Measurements from ENCODE around the gene CHST11.

CHST11 gene

GRCh38 chr12:104516821-104517220, 60.1 kb downstream of the CHST11 start:
- peaks cover 82% of the 10 kb centered on the region for H3K4me1 Mint-ChIP-seq
- H3K9me3 Mint-ChIP-seq = no peaks in the 10 kb centered on the region
- no peak for TF ChIP-seq CTCF (IDR thresholded peaks at IDR 0.05)
- peaks cover 17% of the 10 kb centered on the region for H3K36me3 Mint-ChIP-seq (ENCODE audit: low read depth)
- no peak overlapping the region for H3K27ac Mint-ChIP-seq
- H3K4me3 Mint-ChIP-seq = no peak overlapping the region
- H3K27me3 Mint-ChIP-seq (ENCODE audit: low read depth, poor library complexity) = peaks cover 3% of the 10 kb centered on the region
- no peak for DNase-seq

- peaks cover 3% of the 10 kb centered on the region for H3K27me3 Mint-ChIP-seq (ENCODE audit: low read depth, poor library complexity)
- H3K27ac Mint-ChIP-seq = no peak overlapping the region
- TF ChIP-seq CTCF (IDR thresholded peaks at IDR 0.05) = no peak
- H3K4me3 Mint-ChIP-seq = no peak overlapping the region
- no peaks in the 10 kb centered on the region for H3K9me3 Mint-ChIP-seq
- DNase-seq = no peak
- peaks cover 17% of the 10 kb centered on the region for H3K36me3 Mint-ChIP-seq (ENCODE audit: low read depth)
- peaks cover 85% of the 10 kb centered on the region for H3K4me1 Mint-ChIP-seq
Observed at GRCh38 chr12:104517880-104518279, 61.1 kb downstream of the CHST11 start.

GRCh38 chr12:104519190-104520019, 62.7 kb downstream of the CHST11 start:
- Mint-ChIP-seq H3K27me3 (ENCODE audit: low read depth, poor library complexity) (peaks cover 3% of the 10 kb centered on the region), H3K36me3 (ENCODE audit: low read depth) (peaks cover 8% of the 10 kb centered on the region), H3K9me3 (no peaks in the 10 kb centered on the region), H3K4me3 (no peak overlapping the region), H3K27ac (no peak overlapping the region), H3K4me1 (peaks cover 89% of the 10 kb centered on the region)
- no peak for DNase-seq
- no peak for TF ChIP-seq CTCF (IDR thresholded peaks at IDR 0.05)

GRCh38 chr12:104520242-104520900, 63.6 kb downstream of the CHST11 start:
- no peak for TF ChIP-seq CTCF (IDR thresholded peaks at IDR 0.05)
- peak overlapping the region; percentile 13 for H3K27ac Mint-ChIP-seq

GRCh38 chr12:104521731-104522130, 65.0 kb downstream of the CHST11 start:
- Mint-ChIP-seq H3K4me1 (peaks cover 95% of the 10 kb centered on the region), H3K27ac (no peak overlapping the region), H3K4me3 (no peak overlapping the region), H3K36me3 (ENCODE audit: low read depth) (no peaks in the 10 kb centered on the region), H3K9me3 (no peaks in the 10 kb centered on the region), H3K27me3 (ENCODE audit: low read depth, poor library complexity) (peaks cover 3% of the 10 kb centered on the region)
- TF ChIP-seq CTCF (IDR thresholded peaks at IDR 0.05) = no peak
- no peak for DNase-seq

More at GRCh38 chr12:104520242-104520900, 63.6 kb downstream of the CHST11 start:
- peak; percentile 52 for DNase-seq
- Mint-ChIP-seq H3K9me3 (no peaks in the 10 kb centered on the region), H3K36me3 (ENCODE audit: low read depth) (no peaks in the 10 kb centered on the region), H3K4me3 (peak overlapping the region; percentile 16), H3K27me3 (ENCODE audit: low read depth, poor library complexity) (peaks cover 3% of the 10 kb centered on the region), H3K4me1 (peaks cover 95% of the 10 kb centered on the region)

All from nephron progenitor cell (in vitro differentiated cells).